Ureter (tissue), 1 donor: Measurements from ENCODE around the gene CYTH1. TPM values are rescaled to one million over a fixed set of nuclear protein-coding genes. Genes with fewer than 3 reads are reported as not detected.

Source experiments
- total RNA-seq: library from RNA; stranded (reverse); gene quantifications from one replicate; pipeline ENCODE4 v1.2.4, GENCODE V29; 2023
- donor health status: DM: yes; HTN: yes; CAD: no.

The CYTH1 gene
- total RNA-seq, 1 donor from 2014 or later: 55.6 TPM

Other genes with a start within 250 kb of the CYTH1 start
- not detected for gene DNAH17, start 204.9 kb downstream of the CYTH1 start, total RNA-seq
- 92.0 TPM for gene USP36, start 58.5 kb upstream of the CYTH1 start, total RNA-seq
- 5.2 TPM for gene CEP295NL, start 120.9 kb upstream of the CYTH1 start, total RNA-seq
- gene TIMP2, start 143.1 kb upstream of the CYTH1 start, total RNA-seq: 118 TPM
- 393 TPM for gene LGALS3BP, start 197.7 kb upstream of the CYTH1 start, total RNA-seq
- gene CANT1, start 227.5 kb upstream of the CYTH1 start, total RNA-seq: 53.7 TPM
- 108 TPM for gene C1QTNF1, start 241.9 kb upstream of the CYTH1 start, total RNA-seq